Body of pancreas (tissue), 4 donors: ENCODE results near the gene SHROOM1.

Experiments
- CTCF ChIP-seq, 7 experiments: fragments of 450-650 bp in 4 of 7; fragments of 200-600 bp in 3 of 7; sonication (generic) in 3 of 7; IDR thresholded peaks; one replicate each; pipeline ENCODE4 v1.5.1; 2016 to 2019; ENCODE audit warnings: antibody characterized with exemption in 7 of 7
- POLR2A ChIP-seq, 3 donors: fragments of 450-650 bp; IDR thresholded peaks; one replicate each; pipeline ENCODE4 v1.6.1; 2016; ENCODE audit warnings: antibody characterized with exemption in 3 of 3, mild to moderate bottlenecking in 2 of 3

GRCh38 chr5:132836852-132837251 lies 6.4 kb upstream of the SHROOM1 start:
- TF ChIP-seq CTCF (IDR thresholded peaks at IDR 0.05) (no peak), POLR2A (IDR thresholded peaks at IDR 0.05) (no peak)
